Loucy (cell line): Measurements from ENCODE around the gene ATG7.
"Not testable (repeated sequence)": the region's sequence is repeated elsewhere in the genome, so short reads cannot be mapped to it uniquely, and the experiment has no call there.

Source experiments
- H2AFZ ChIP-seq: fragments of 200-600 bp; sonication (generic); 2 replicates; pipeline ENCODE4 v1.6.0; 2016; ENCODE audit warnings: antibody characterized with exemption, mild to moderate bottlenecking, low read length, moderate library complexity
- H3F3A ChIP-seq: fragments of 200-600 bp; 2 replicates; pipeline ENCODE4 v1.6.0; 2016; ENCODE audit warnings: antibody characterized with exemption, low read depth, mild to moderate bottlenecking
- H3K27me3 ChIP-seq: fragments of 200-600 bp; sonication (generic); 2 replicates; pipeline ENCODE4 v1.6.1; 2014; ENCODE audit warnings: low read length, mild to moderate bottlenecking; ENCODE audit not compliant: insufficient read depth, poor library complexity, severe bottlenecking
- H3K36me3 ChIP-seq: fragments of 200-600 bp; sonication (generic); 2 replicates; pipeline ENCODE4 v1.6.1; 2016; ENCODE audit warnings: low read length; ENCODE audit not compliant: insufficient read depth
- H3K4me1 ChIP-seq: fragments of 200-600 bp; sonication (generic); 2 replicates; pipeline ENCODE4 v1.5.1; 2014; ENCODE audit warnings: low read length, mild to moderate bottlenecking; ENCODE audit not compliant: insufficient read depth, poor library complexity, severe bottlenecking
- H3K4me2 ChIP-seq: fragments of 200-600 bp; sonication (generic); 2 replicates; pipeline ENCODE4 v1.6.0; 2014; ENCODE audit warnings: antibody characterized with exemption, low read length, low read depth, mild to moderate bottlenecking; ENCODE audit not compliant: poor library complexity, severe bottlenecking
- H3K4me3 ChIP-seq: fragments of 200-600 bp; sonication (generic); 2 replicates; pipeline ENCODE4 v1.5.1; 2014; ENCODE audit warnings: low read length, mild to moderate bottlenecking, mixed read lengths; ENCODE audit not compliant: poor library complexity, severe bottlenecking
- H3K79me2 ChIP-seq: fragments of 200-600 bp; sonication (generic); 2 replicates; pipeline ENCODE4 v1.6.1; 2014; ENCODE audit warnings: low read length; ENCODE audit not compliant: insufficient read depth
- H3K9ac ChIP-seq: fragments of 200-600 bp; sonication (generic); 2 replicates; pipeline ENCODE4 v1.6.0; 2014; ENCODE audit warnings: mild to moderate bottlenecking, low read depth, low read length, moderate library complexity; ENCODE audit not compliant: poor library complexity, severe bottlenecking
- H3K9me2 ChIP-seq: fragments of 200-600 bp; sonication (generic); replicated peaks from 2 replicates; pipeline ENCODE4 v1.6.1; 2016; ENCODE audit warnings: low read depth, low read length, mixed read lengths
- H3K9me3 ChIP-seq: fragments of 200-600 bp; sonication (generic); 2 replicates; pipeline ENCODE4 v1.6.1; 2014; ENCODE audit warnings: mild to moderate bottlenecking, antibody characterized with exemption, low read length, low read depth; ENCODE audit not compliant: insufficient read depth
- H4K20me1 ChIP-seq: fragments of 200-600 bp; sonication (generic); 2 replicates; pipeline ENCODE4 v1.6.0; 2014; ENCODE audit warnings: antibody characterized with exemption, low read length, mild to moderate bottlenecking; ENCODE audit not compliant: insufficient read depth, poor library complexity, severe bottlenecking
- EZH2phosphoT487 ChIP-seq: fragments of 200-600 bp; IDR thresholded peaks from 2 replicates; pipeline ENCODE4 v1.6.1; 2018; ENCODE audit warnings: antibody characterized with exemption, mild to moderate bottlenecking, moderate library complexity, borderline replicate concordance
- TF ChIP-seq, protein P1 (sequence below): fragments of 200-600 bp; sonication (generic); conservative IDR thresholded peaks from 2 replicates; pipeline ENCODE4 v1.5.1; 2014; ENCODE audit warnings: mild to moderate bottlenecking, antibody characterized with exemption, low read length

The ATG7 gene

GRCh38 chr3:11521167-11521566 lies 249.0 kb downstream of the ATG7 start:
- Histone ChIP-seq H3K27me3 (no peaks in the 10 kb centered on the region), H4K20me1 (no peaks in the 10 kb centered on the region), H3K9me2 (no peaks in the 10 kb centered on the region), H3K36me3 (no peaks in the 10 kb centered on the region), H3F3A (no peaks in the 10 kb centered on the region), H3K4me3 (no peak overlapping the region), H2AFZ (no peak overlapping the region), H3K9me3 (no peaks in the 10 kb centered on the region), H3K79me2 (no peaks in the 10 kb centered on the region), H3K4me2 (no peak overlapping the region), H3K9ac (no peak overlapping the region), H3K4me1 (no peaks in the 10 kb centered on the region)
- TF ChIP-seq EZH2phosphoT487: no peak
- TF ChIP-seq, protein P1, sequence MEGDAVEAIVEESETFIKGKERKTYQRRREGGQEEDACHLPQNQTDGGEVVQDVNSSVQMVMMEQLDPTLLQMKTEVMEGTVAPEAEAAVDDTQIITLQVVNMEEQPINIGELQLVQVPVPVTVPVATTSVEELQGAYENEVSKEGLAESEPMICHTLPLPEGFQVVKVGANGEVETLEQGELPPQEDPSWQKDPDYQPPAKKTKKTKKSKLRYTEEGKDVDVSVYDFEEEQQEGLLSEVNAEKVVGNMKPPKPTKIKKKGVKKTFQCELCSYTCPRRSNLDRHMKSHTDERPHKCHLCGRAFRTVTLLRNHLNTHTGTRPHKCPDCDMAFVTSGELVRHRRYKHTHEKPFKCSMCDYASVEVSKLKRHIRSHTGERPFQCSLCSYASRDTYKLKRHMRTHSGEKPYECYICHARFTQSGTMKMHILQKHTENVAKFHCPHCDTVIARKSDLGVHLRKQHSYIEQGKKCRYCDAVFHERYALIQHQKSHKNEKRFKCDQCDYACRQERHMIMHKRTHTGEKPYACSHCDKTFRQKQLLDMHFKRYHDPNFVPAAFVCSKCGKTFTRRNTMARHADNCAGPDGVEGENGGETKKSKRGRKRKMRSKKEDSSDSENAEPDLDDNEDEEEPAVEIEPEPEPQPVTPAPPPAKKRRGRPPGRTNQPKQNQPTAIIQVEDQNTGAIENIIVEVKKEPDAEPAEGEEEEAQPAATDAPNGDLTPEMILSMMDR: no peak

DNA sequence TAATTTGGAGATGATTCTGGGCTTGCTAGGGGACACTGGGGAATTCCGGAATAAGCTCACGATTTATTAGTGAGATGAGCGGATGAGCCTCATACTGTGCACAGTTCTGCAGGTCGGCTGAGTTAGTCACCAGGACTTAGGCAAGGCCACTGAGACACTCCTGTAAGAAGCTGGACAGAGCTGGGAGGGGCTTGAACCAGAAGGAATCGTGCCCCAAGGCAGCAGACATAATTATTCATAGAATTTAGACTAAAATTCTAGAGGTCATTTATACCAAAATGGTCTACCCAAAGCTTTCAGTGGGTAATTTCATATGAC lies 250.2 kb downstream of the ATG7 start:
- Histone ChIP-seq H3K79me2 (no peaks in the 10 kb centered on the region), H3K4me1 (no peaks in the 10 kb centered on the region), H3K27me3 (no peaks in the 10 kb centered on the region), H3K4me3 (no peak overlapping the region), H3F3A (no peaks in the 10 kb centered on the region), H3K9me3 (no peaks in the 10 kb centered on the region), H3K9me2 (no peaks in the 10 kb centered on the region), H2AFZ (no peak overlapping the region), H4K20me1 (no peaks in the 10 kb centered on the region), H3K4me2 (no peak overlapping the region), H3K36me3 (no peaks in the 10 kb centered on the region), H3K9ac (no peak overlapping the region)
- TF ChIP-seq EZH2phosphoT487: no peak

DNA sequence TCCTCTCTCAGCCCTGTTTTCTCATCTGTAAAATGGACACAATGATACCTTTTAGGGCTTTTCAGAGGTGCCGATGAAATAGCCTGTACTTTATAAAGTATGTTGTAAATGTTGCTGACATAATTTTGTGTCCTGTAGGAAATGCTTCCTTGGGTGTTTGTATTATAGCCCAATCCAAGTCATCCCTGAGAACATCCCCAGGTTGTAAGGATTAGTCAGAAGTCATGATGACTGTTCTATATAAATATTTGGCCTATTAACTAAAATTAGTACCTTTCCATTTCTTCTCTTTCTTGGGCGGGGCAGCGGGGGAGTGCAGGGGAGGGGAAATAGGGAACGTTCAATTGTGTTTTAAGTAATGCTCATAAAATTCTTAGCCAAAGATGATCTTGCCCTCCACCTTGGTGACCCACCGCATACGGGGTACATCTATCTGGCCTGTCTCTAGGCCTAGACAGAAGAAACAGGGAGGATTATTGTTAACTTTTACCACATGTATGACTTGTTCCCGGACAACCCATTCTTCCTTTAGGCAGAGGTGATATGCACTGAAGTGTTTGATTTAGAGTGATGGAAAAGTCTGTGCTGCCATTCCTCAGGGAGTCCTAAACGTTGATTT lies 250.9 kb downstream of the ATG7 start:
- Histone ChIP-seq H3K36me3 (no peaks in the 10 kb centered on the region), H3K4me3 (no peak overlapping the region), H3K9me2 (no peaks in the 10 kb centered on the region), H3K79me2 (no peaks in the 10 kb centered on the region), H3K9ac (no peak overlapping the region), H3K4me2 (no peak overlapping the region), H3K4me1 (no peaks in the 10 kb centered on the region), H3F3A (no peaks in the 10 kb centered on the region), H4K20me1 (no peaks in the 10 kb centered on the region), H2AFZ (no peak overlapping the region), H3K27me3 (no peaks in the 10 kb centered on the region), H3K9me3 (no peaks in the 10 kb centered on the region)
- TF ChIP-seq, protein P1: no peak
- no peak for TF ChIP-seq EZH2phosphoT487

- no peaks in the 10 kb centered on the region for H3F3A ChIP-seq
- TF ChIP-seq, protein P1: no peak
- TF ChIP-seq EZH2phosphoT487: no peak
- H3K9ac ChIP-seq: no peak overlapping the region
These were observed 251.4 kb downstream of the ATG7 start for GRCh38 chr3:11523572-11524101.

DNA sequence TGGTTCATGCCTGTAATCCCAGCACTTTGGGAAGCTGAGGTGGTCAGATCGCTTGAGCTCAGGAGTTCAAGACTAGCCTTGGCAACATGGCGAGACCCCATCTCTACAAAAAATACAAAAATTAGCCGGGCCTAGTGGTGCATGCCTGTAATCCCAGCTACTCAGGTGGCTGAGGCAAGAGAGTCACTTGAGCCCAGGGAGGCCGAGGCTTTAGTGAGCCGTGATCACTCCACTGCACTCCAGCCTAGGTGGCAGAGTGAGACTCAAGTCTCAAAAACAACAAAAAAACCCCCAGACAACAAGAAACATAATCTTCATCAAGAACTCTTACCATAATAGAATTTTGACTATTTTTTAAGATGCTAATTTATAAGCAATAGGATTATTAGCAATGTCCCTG lies 253.9 kb downstream of the ATG7 start:
- not testable (repeated sequence) for H4K20me1 ChIP-seq, H2AFZ ChIP-seq

More at GRCh38 chr3:11523572-11524101, 251.4 kb downstream of the ATG7 start:
- Histone ChIP-seq H3K4me3 (no peak overlapping the region), H3K9me2 (no peaks in the 10 kb centered on the region), H3K9me3 (no peaks in the 10 kb centered on the region), H2AFZ (no peak overlapping the region), H3K4me1 (no peaks in the 10 kb centered on the region), H3K4me2 (no peak overlapping the region), H3K36me3 (no peaks in the 10 kb centered on the region), H3K79me2 (no peaks in the 10 kb centered on the region), H4K20me1 (no peaks in the 10 kb centered on the region), H3K27me3 (no peaks in the 10 kb centered on the region)

More for the DNA sequence above, 253.9 kb downstream of the ATG7 start:
- not testable (repeated sequence) for H3K36me3 ChIP-seq, H3K9me2 ChIP-seq, H3K79me2 ChIP-seq, H3K9me3 ChIP-seq, H3K4me3 ChIP-seq, H3K4me1 ChIP-seq, H3K9ac ChIP-seq, H3K27me3 ChIP-seq, H3F3A ChIP-seq, H3K4me2 ChIP-seq
